DND-41 (cell line): ENCODE results near the gene INAFM1.

Experiments
- ATAC-seq: fragments of 200-7000 bp; cut with Tn5 transposase; 3 replicates; pipeline ENCODE4 v1.9.1; 2021; ENCODE audit warnings: low read depth; ENCODE audit not compliant: insufficient read depth
- DNase-seq: peaks from one replicate; pipeline ENCODE4 v3.0.0-alpha.2; 2020
- H2AFZ ChIP-seq: 2 replicates; pipeline ENCODE4 v1.6.0; 2012; ENCODE audit warnings: low read depth, low read length
- H3K27ac ChIP-seq: 2 replicates; pipeline ENCODE4 v1.5.1; 2012; ENCODE audit warnings: low read length, inconsistent platforms
- H3K27me3 ChIP-seq: fragments of 200-600 bp; sonication (generic); 2 replicates; pipeline ENCODE4 v1.6.0; 2012; ENCODE audit warnings: low read length, mild to moderate bottlenecking, inconsistent platforms; ENCODE audit not compliant: insufficient read depth, poor library complexity
- H3K36me3 ChIP-seq: 2 replicates; pipeline ENCODE4 v1.5.1; 2012; ENCODE audit warnings: low read length, inconsistent platforms; ENCODE audit not compliant: insufficient read depth
- H3K4me1 ChIP-seq: 2 replicates; pipeline ENCODE4 v1.5.1; 2012; ENCODE audit warnings: mild to moderate bottlenecking, low read length; ENCODE audit not compliant: insufficient read depth
- H3K4me2 ChIP-seq: 2 replicates; pipeline ENCODE4 v1.6.0; 2012; ENCODE audit warnings: mild to moderate bottlenecking, moderate library complexity, low read length, inconsistent platforms; ENCODE audit not compliant: insufficient read depth
- H3K4me3 ChIP-seq, 2 experiments: fragments of 200-600 bp in 1 of 2; shearing (Covaris generic) in 1 of 2; 2 replicates each; pipeline ENCODE4 v1.5.1; 2012 to 2016; ENCODE audit warnings: inconsistent platforms in 2 of 2, low read length in 2 of 2, mild to moderate bottlenecking in 2 of 2, low read depth in 1 of 2, moderate library complexity in 1 of 2
- H3K79me2 ChIP-seq: 2 replicates; pipeline ENCODE4 v1.6.0; 2012; ENCODE audit warnings: low read length, inconsistent platforms; ENCODE audit not compliant: insufficient read depth
- H3K9ac ChIP-seq: 2 replicates; pipeline ENCODE4 v1.6.0; 2012; ENCODE audit warnings: low read depth, mild to moderate bottlenecking, inconsistent platforms, low read length, moderate library complexity
- H3K9me3 ChIP-seq: 2 replicates; pipeline ENCODE4 v1.5.1; 2012; ENCODE audit warnings: low read length, moderate library complexity, mild to moderate bottlenecking, inconsistent platforms; ENCODE audit not compliant: insufficient read depth, severe bottlenecking
- H4K20me1 ChIP-seq: 2 replicates; pipeline ENCODE4 v1.6.0; 2012; ENCODE audit warnings: low read length; ENCODE audit not compliant: insufficient read depth
- CTCF ChIP-seq: IDR thresholded peaks from 2 replicates; pipeline ENCODE4 v1.5.1; 2012; ENCODE audit warnings: borderline replicate concordance, low read length, moderate library complexity, mild to moderate bottlenecking; ENCODE audit not compliant: poor library complexity, severe bottlenecking; ENCODE audit errors: extremely low read depth
- EZH2 ChIP-seq: IDR thresholded peaks from 3 replicates; pipeline ENCODE4 v1.6.1; 2012; ENCODE audit warnings: borderline replicate concordance, low read depth, mild to moderate bottlenecking, moderate library complexity, low read length, inconsistent platforms; ENCODE audit not compliant: severe bottlenecking

Gene INAFM1

GRCh38 chr19:47280183-47280797 lies 5.6 kb downstream of the INAFM1 start:
- Histone ChIP-seq H3K36me3 (peaks cover 3% of the 10 kb centered on the region; the same call in 1 of the 2 replicates), H3K4me1 (peaks cover 4% of the 10 kb centered on the region), H3K27ac (no peak overlapping the region), H3K27me3 (no peaks in the 10 kb centered on the region), H3K4me3 (no peak overlapping the region), H4K20me1 (peaks cover 14% of the 10 kb centered on the region), H3K9me3 (no peaks in the 10 kb centered on the region), H2AFZ (no peak overlapping the region), H3K4me2 (no peak overlapping the region), H3K79me2 (peaks cover 3% of the 10 kb centered on the region; the same call in 1 of the 2 replicates), H3K9ac (no peak overlapping the region)
- ATAC-seq (peak; percentile 67; the same call in 1 of the 3 replicates), DNase-seq (peak; percentile 63)
- TF ChIP-seq CTCF: peak; percentile 66
- no peak for TF ChIP-seq EZH2

- Histone ChIP-seq H3K27me3 (no peaks in the 10 kb centered on the region), H3K79me2 (no peaks in the 10 kb centered on the region), H2AFZ (no peak overlapping the region), H3K4me2 (no peak overlapping the region), H3K4me3 (no peak overlapping the region), H3K9ac (no peak overlapping the region), H3K9me3 (no peaks in the 10 kb centered on the region), H4K20me1 (peaks cover 3% of the 10 kb centered on the region; the same call in 1 of the 2 replicates), H3K36me3 (no peaks in the 10 kb centered on the region), H3K4me1 (no peaks in the 10 kb centered on the region), H3K27ac (no peak overlapping the region)
- ATAC-seq (no peak), DNase-seq (no peak)
- TF ChIP-seq CTCF (no peak), EZH2 (no peak)
Measured at GRCh38 chr19:47283405-47284059, 8.8 kb downstream of the INAFM1 start.

- Histone ChIP-seq H4K20me1 (peaks cover 3% of the 10 kb centered on the region; the same call in 1 of the 2 replicates), H3K9ac (no peak overlapping the region), H3K4me3 (no peak overlapping the region), H3K4me1 (no peaks in the 10 kb centered on the region), H3K4me2 (no peak overlapping the region), H3K79me2 (no peaks in the 10 kb centered on the region), H3K27ac (no peak overlapping the region), H3K9me3 (no peaks in the 10 kb centered on the region), H3K36me3 (no peaks in the 10 kb centered on the region), H2AFZ (no peak overlapping the region), H3K27me3 (no peaks in the 10 kb centered on the region)
- TF ChIP-seq CTCF (peak; percentile 96), EZH2 (no peak)
- DNase-seq: peak; percentile 50
- peak; percentile 58 for ATAC-seq
Measured at GRCh38 chr19:47284324-47284899, 9.7 kb downstream of the INAFM1 start.
